IMR-90 (cell line): ENCODE measurements around the gene DPP10. TPM values are rescaled to one million over a fixed set of nuclear protein-coding genes. Genes with fewer than 3 reads are reported as not detected.

ENCODE experiments used
- ATAC-seq: fragments of 200-7000 bp; cut with Tn5 transposase; 2 replicates; pipeline ENCODE4 v1.9.1; 2020; ENCODE audit warnings: low read depth, mild to moderate bottlenecking, moderate library complexity
- BruUV-seq: library from RNA; stranded (reverse); fragments of 400-500 nt; replicated peaks from 2 replicates; lab custom pipeline; 2021; lab: Mats Ljungman, UMichigan
- CTCF ChIA-PET: fragments of 300-600 bp; formaldehyde crosslinking; extraction: SDS; loops from one replicate; lab custom pipeline; 2021; ENCODE audit warnings: antibody characterized with exemption; lab: Yijun Ruan, JAX
- POLR2A ChIA-PET: fragments of 300-600 bp; sonication (Branson Sonifier 250); formaldehyde crosslinking; loops from one replicate; lab custom pipeline; 2022; ENCODE audit warnings: antibody characterized with exemption; ENCODE audit not compliant: unreplicated experiment; lab: Charles Lee
- DNase-seq: peaks from one replicate; pipeline ENCODE4 v3.0.0; 2013
- H2AFZ ChIP-seq: replicated peaks from 2 replicates; pipeline ENCODE3; 2013; ENCODE audit warnings: low read length, mild to moderate bottlenecking; ENCODE audit not compliant: poor library complexity
- H2AK5ac ChIP-seq: 2 replicates; pipeline ENCODE4 v1.6.1; 2013; ENCODE audit warnings: low read depth, low read length, inconsistent platforms
- H2AK9ac ChIP-seq: replicated peaks from 2 replicates; pipeline ENCODE3; 2013; ENCODE audit warnings: mild to moderate bottlenecking, low read depth, low read length, moderate library complexity; ENCODE audit not compliant: poor library complexity
- H2BK120ac ChIP-seq: 2 replicates; pipeline ENCODE4 v1.6.1; 2013; ENCODE audit warnings: low read depth, low read length, inconsistent platforms
- H2BK15ac ChIP-seq: 3 replicates; pipeline ENCODE4 v1.6.1; 2013; ENCODE audit warnings: low read depth, low read length, inconsistent platforms
- H2BK20ac ChIP-seq: 2 replicates; pipeline ENCODE4 v1.6.1; 2013; ENCODE audit warnings: low read depth, mild to moderate bottlenecking, inconsistent platforms, low read length, moderate library complexity
- H2BK5ac ChIP-seq: 2 replicates; pipeline ENCODE4 v1.6.1; 2013; ENCODE audit warnings: mild to moderate bottlenecking, low read depth, low read length, inconsistent platforms; ENCODE audit not compliant: poor library complexity, severe bottlenecking
- H3K14ac ChIP-seq: replicated peaks from 2 replicates; pipeline ENCODE4 v1.6.1; 2013; ENCODE audit warnings: low read depth, low read length, inconsistent platforms
- H3K18ac ChIP-seq: 2 replicates; pipeline ENCODE4 v1.6.1; 2013; ENCODE audit warnings: low read depth, low read length, control low read depth
- H3K23ac ChIP-seq: 2 replicates; pipeline ENCODE4 v1.6.1; 2013; ENCODE audit warnings: low read depth, low read length, inconsistent platforms
- H3K27ac ChIP-seq: 2 replicates; pipeline ENCODE4 v1.5.1; 2013; ENCODE audit warnings: mild to moderate bottlenecking, control low read depth, low read length; ENCODE audit not compliant: insufficient read depth
- H3K27me3 ChIP-seq: 2 replicates; pipeline ENCODE4 v1.6.1; 2013; ENCODE audit warnings: low read length; ENCODE audit not compliant: control insufficient read depth, insufficient read depth
- H3K36me3 ChIP-seq: 2 replicates; pipeline ENCODE4 v1.6.1; 2013; ENCODE audit warnings: low read length, mixed read lengths; ENCODE audit not compliant: control insufficient read depth, insufficient read depth
- H3K4ac ChIP-seq: 2 replicates; pipeline ENCODE4 v1.6.1; 2013; ENCODE audit warnings: low read depth, low read length, inconsistent platforms
- H3K4me1 ChIP-seq: 2 replicates; pipeline ENCODE4 v1.6.1; 2013; ENCODE audit warnings: low read length, mixed read lengths; ENCODE audit not compliant: control insufficient read depth, insufficient read depth
- H3K4me2 ChIP-seq: 2 replicates; pipeline ENCODE4 v1.6.1; 2013; ENCODE audit warnings: low read depth, mild to moderate bottlenecking, control low read depth, low read length, moderate library complexity
- H3K4me3 ChIP-seq: 2 replicates; pipeline ENCODE4 v1.5.1; 2013; ENCODE audit warnings: low read depth, mild to moderate bottlenecking, control low read depth, low read length, moderate library complexity; ENCODE audit not compliant: insufficient read depth
- H3K56ac ChIP-seq: 2 replicates; pipeline ENCODE4 v1.6.1; 2013; ENCODE audit warnings: low read length, inconsistent platforms; ENCODE audit not compliant: insufficient read depth; ENCODE audit errors: extremely low read depth
- H3K79me1 ChIP-seq, 2 experiments: 2 replicates each; pipeline ENCODE4 v1.6.1; 2013; ENCODE audit warnings: low read length in 2 of 2, inconsistent platforms in 1 of 2, low read depth in 1 of 2
- H3K9ac ChIP-seq: 2 replicates; pipeline ENCODE4 v1.6.1; 2013; ENCODE audit warnings: low read depth, low read length, control low read depth
- H3K9me1 ChIP-seq: 2 replicates; pipeline ENCODE4 v1.6.1; 2013; ENCODE audit warnings: low read length, inconsistent platforms; ENCODE audit not compliant: insufficient read depth
- H3K9me3 ChIP-seq: 2 replicates; pipeline ENCODE4 v1.6.1; 2013; ENCODE audit warnings: low read length; ENCODE audit not compliant: control insufficient read depth, insufficient read depth
- H4K20me1 ChIP-seq: 2 replicates; pipeline ENCODE4 v1.6.1; 2013; ENCODE audit warnings: low read length, inconsistent platforms; ENCODE audit not compliant: insufficient read depth
- H4K5ac ChIP-seq: 2 replicates; pipeline ENCODE4 v1.6.1; 2013; ENCODE audit warnings: mild to moderate bottlenecking, low read depth, low read length, control low read depth
- H4K8ac ChIP-seq, 2 experiments: 2 replicates each; pipeline ENCODE4 v1.6.1; 2013; ENCODE audit warnings: low read depth in 2 of 2, low read length in 2 of 2, control low read depth in 1 of 2, inconsistent platforms in 1 of 2
- H4K91ac ChIP-seq: 2 replicates; pipeline ENCODE4 v1.6.1; 2013; ENCODE audit warnings: low read depth, low read length, inconsistent platforms; ENCODE audit not compliant: insufficient read depth
- RFX5 ChIP-seq: IDR thresholded peaks from 2 replicates; pipeline ENCODE4 v1.8.0; 2012; ENCODE audit warnings: low read depth, mild to moderate bottlenecking, low read length, moderate library complexity
- WGBS, 2 experiments: methylation state at CpG; one replicate each; pipeline versions ENCODE4 v1.1.5 to v1.1.7; 2013; ENCODE audit warnings: missing lambda C conversion rate in 2 of 2; ENCODE audit not compliant: insufficient read length in 1 of 2; ENCODE audit errors: extremely low coverage in 2 of 2; 5-methylcytosine and 5-hydroxymethylcytosine counted together
- dilution Hi-C: fragments of 300-500 bp; cut with HindIII; formaldehyde crosslinking; loops from one replicate; pipeline ENCODE4 v1.14.3; 2018; ENCODE audit warnings: low sequenced_read_pairs; ENCODE audit not compliant: unreplicated experiment
- in situ Hi-C: fragments of 300-500 bp; cut with MboI; formaldehyde crosslinking; loops from 3 replicates; pipeline ENCODE4 v1.14.3; 2019; ENCODE audit warnings: low sequenced_read_pairs, inconsistent platforms, mixed read lengths
- intact Hi-C: fragments of 100-400 bp; cut with micrococcal nuclease; formaldehyde crosslinking; loops from 2 replicates; pipeline ENCODE4 v1.10.0; 2022
- polyA plus RNA-seq, 3 experiments: library from polyadenylated mRNA; depleted of rRNA; stranded (reverse); fragments of >200 nt; gene quantifications; 2 replicates each; pipeline ENCODE4 v1.2.3, GENCODE V29; 2012; ENCODE audit warnings: low replicate concordance in 1 of 3
- total RNA-seq: library from RNA; depleted of rRNA; stranded (reverse); fragments of >200 nt; gene quantifications from 2 replicates; pipeline ENCODE4 v1.2.3, GENCODE V29; 2012
- TF ChIP-seq, protein P1 (sequence below): conservative IDR thresholded peaks from 2 replicates; pipeline ENCODE4 v1.5.1; 2012; ENCODE audit warnings: mild to moderate bottlenecking, low read depth, low read length, improper control_type of control experiment

Gene DPP10
- total and polyA plus RNA-seq, 2 of the 4 experiments (the other 2 are of a cell fraction), result not detected

DNA sequence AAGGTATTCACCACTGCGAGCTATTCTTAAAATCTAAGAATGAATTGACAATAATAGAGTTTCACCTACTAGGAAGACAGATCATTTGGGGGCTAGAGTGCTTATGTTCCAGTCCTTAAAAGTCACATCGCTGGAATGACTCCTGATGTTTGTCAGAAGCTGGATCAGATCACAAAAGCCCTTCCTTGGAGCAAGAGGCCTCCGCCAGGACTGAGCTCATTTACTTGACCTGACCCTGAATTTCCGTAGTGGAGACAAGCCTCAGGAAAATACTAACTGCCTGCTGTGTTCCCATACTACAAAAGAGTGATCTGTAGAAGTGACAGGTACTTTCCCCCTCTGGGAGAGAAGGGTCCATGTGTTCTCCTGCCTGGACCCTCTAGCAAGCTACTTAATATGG lies 483.9 kb downstream of the DPP10 start:
- H3K23ac ChIP-seq, result no peak overlapping the region
- peaks cover 12% of the 10 kb centered on the region for H3K9me3 ChIP-seq
- H2AK5ac ChIP-seq, result no peak overlapping the region
- H4K5ac ChIP-seq, result no peak overlapping the region
- no peak overlapping the region for H3K4me2 ChIP-seq
- TF ChIP-seq, protein P1, sequence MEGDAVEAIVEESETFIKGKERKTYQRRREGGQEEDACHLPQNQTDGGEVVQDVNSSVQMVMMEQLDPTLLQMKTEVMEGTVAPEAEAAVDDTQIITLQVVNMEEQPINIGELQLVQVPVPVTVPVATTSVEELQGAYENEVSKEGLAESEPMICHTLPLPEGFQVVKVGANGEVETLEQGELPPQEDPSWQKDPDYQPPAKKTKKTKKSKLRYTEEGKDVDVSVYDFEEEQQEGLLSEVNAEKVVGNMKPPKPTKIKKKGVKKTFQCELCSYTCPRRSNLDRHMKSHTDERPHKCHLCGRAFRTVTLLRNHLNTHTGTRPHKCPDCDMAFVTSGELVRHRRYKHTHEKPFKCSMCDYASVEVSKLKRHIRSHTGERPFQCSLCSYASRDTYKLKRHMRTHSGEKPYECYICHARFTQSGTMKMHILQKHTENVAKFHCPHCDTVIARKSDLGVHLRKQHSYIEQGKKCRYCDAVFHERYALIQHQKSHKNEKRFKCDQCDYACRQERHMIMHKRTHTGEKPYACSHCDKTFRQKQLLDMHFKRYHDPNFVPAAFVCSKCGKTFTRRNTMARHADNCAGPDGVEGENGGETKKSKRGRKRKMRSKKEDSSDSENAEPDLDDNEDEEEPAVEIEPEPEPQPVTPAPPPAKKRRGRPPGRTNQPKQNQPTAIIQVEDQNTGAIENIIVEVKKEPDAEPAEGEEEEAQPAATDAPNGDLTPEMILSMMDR, result no peak
- TF ChIP-seq RFX5, result no peak
- no peaks in the 10 kb centered on the region for H4K20me1 ChIP-seq
- no TSS peak for BruUV-seq
- intact Hi-C loops, result no loop called here
- no peak overlapping the region for H2BK15ac ChIP-seq
- no peaks in the 10 kb centered on the region for H3K36me3 ChIP-seq
- no peak overlapping the region for H3K9ac ChIP-seq
- DNase-seq, result no peak
- H3K56ac ChIP-seq, result no peak overlapping the region
- no peak overlapping the region for H3K4me3 ChIP-seq
- no peak overlapping the region for H4K8ac ChIP-seq
- no peaks in the 10 kb centered on the region for H3K79me1 ChIP-seq
- no peaks in the 10 kb centered on the region for H3K27me3 ChIP-seq
- POLR2A ChIA-PET, result no interaction called here
- H3K4me1 ChIP-seq, result no peaks in the 10 kb centered on the region
- no peak overlapping the region for H2BK5ac ChIP-seq
- H3K4ac ChIP-seq, result no peak overlapping the region
- CTCF ChIA-PET, result no interaction called here
- no peak for ATAC-seq
- no peak overlapping the region for H2AFZ ChIP-seq
- in situ Hi-C loops, result no loop called here
- H3K27ac ChIP-seq, result no peak overlapping the region
- no peak overlapping the region for H2BK120ac ChIP-seq
- dilution Hi-C loops, result no loop called here
- no peak overlapping the region for H4K91ac ChIP-seq
- no peak overlapping the region for H2BK20ac ChIP-seq
- H2AK9ac ChIP-seq, result no peak overlapping the region
- no peaks in the 10 kb centered on the region for H3K9me1 ChIP-seq
- H3K14ac ChIP-seq, result no peak overlapping the region
- H3K18ac ChIP-seq, result no peak overlapping the region
- WGBS, 2 experiments, result 55% methylated on average over 2 of the region's 4 CpGs; no CpG with 5 or more reads in 1 of the 2 experiments
